Skeletal muscle satellite cell (primary cell): ENCODE measurements around the gene FBXW8.

ENCODE experiments used
- H3K27me3 ChIP-seq: 2 replicates; pipeline ENCODE4 v1.7.0; 2013; ENCODE audit warnings: low read length; ENCODE audit not compliant: control insufficient read depth, insufficient read depth
- H3K36me3 ChIP-seq: 2 replicates; pipeline ENCODE4 v1.7.0; 2013; ENCODE audit warnings: mild to moderate bottlenecking, control low read depth, low read length; ENCODE audit not compliant: insufficient read depth
- H3K4me1 ChIP-seq: 2 replicates; pipeline ENCODE4 v1.7.0; 2013; ENCODE audit warnings: low read length; ENCODE audit not compliant: control insufficient read depth, insufficient read depth
- H3K4me2 ChIP-seq: 2 replicates; pipeline ENCODE4 v1.7.0; 2013; ENCODE audit warnings: mild to moderate bottlenecking, low read length
- H3K4me3 ChIP-seq: 2 replicates; pipeline ENCODE4 v1.7.0; 2013; ENCODE audit warnings: low read length
- H3K9ac ChIP-seq: 2 replicates; pipeline ENCODE4 v1.7.0; 2013; ENCODE audit warnings: mild to moderate bottlenecking, low read depth, low read length, moderate library complexity
- H3K9me3 ChIP-seq: replicated peaks from 2 replicates; pipeline ENCODE4 v1.7.0; 2013; ENCODE audit warnings: mild to moderate bottlenecking, control low read depth, low read length

The FBXW8 gene

GRCh38 chr12:117007577-117007976, 96.8 kb downstream of the FBXW8 start:
- no peak overlapping the region for H3K9ac ChIP-seq
- no peaks in the 10 kb centered on the region for H3K9me3 ChIP-seq
- H3K27me3 ChIP-seq = no peaks in the 10 kb centered on the region
- no peak overlapping the region for H3K4me2 ChIP-seq
- H3K36me3 ChIP-seq = peaks cover 32% of the 10 kb centered on the region
- H3K4me3 ChIP-seq = no peak overlapping the region
- H3K4me1 ChIP-seq = peaks cover 9% of the 10 kb centered on the region

- no peaks in the 10 kb centered on the region for H3K27me3 ChIP-seq
- H3K9me3 ChIP-seq = peaks cover 4% of the 10 kb centered on the region
- H3K4me1 ChIP-seq = peaks cover 10% of the 10 kb centered on the region
- H3K36me3 ChIP-seq = peaks cover 38% of the 10 kb centered on the region
- no peak overlapping the region for H3K4me2 ChIP-seq
- no peak overlapping the region for H3K4me3 ChIP-seq
- no peak overlapping the region for H3K9ac ChIP-seq
These were observed 99.0 kb downstream of the FBXW8 start for GRCh38 chr12:117009759-117010158.

- Histone ChIP-seq H3K4me2 (no peak overlapping the region), H3K4me3 (no peak overlapping the region), H3K36me3 (peaks cover 43% of the 10 kb centered on the region), H3K9me3 (peaks cover 4% of the 10 kb centered on the region), H3K27me3 (no peaks in the 10 kb centered on the region), H3K9ac (no peak overlapping the region), H3K4me1 (peaks cover 10% of the 10 kb centered on the region)
These were observed 100.1 kb downstream of the FBXW8 start for GRCh38 chr12:117010693-117011451.

GRCh38 chr12:117011988-117012805, 101.4 kb downstream of the FBXW8 start:
- Histone ChIP-seq H3K4me1 (peaks cover 10% of the 10 kb centered on the region), H3K4me3 (no peak overlapping the region), H3K4me2 (peak overlapping the region; percentile 3), H3K9ac (no peak overlapping the region), H3K9me3 (peaks cover 4% of the 10 kb centered on the region), H3K27me3 (no peaks in the 10 kb centered on the region), H3K36me3 (peaks cover 40% of the 10 kb centered on the region)

- Histone ChIP-seq H3K9ac (no peak overlapping the region), H3K4me1 (peaks cover 10% of the 10 kb centered on the region), H3K4me3 (no peak overlapping the region), H3K9me3 (peaks cover 4% of the 10 kb centered on the region), H3K36me3 (peaks cover 36% of the 10 kb centered on the region), H3K27me3 (no peaks in the 10 kb centered on the region), H3K4me2 (no peak overlapping the region)
These were observed 103.0 kb downstream of the FBXW8 start for GRCh38 chr12:117013726-117014125.

GRCh38 chr12:117014342-117014887, 103.7 kb downstream of the FBXW8 start:
- Histone ChIP-seq H3K4me1 (peaks cover 10% of the 10 kb centered on the region), H3K4me2 (no peak overlapping the region), H3K9me3 (peaks cover 4% of the 10 kb centered on the region), H3K27me3 (no peaks in the 10 kb centered on the region), H3K9ac (no peak overlapping the region), H3K4me3 (no peak overlapping the region), H3K36me3 (peaks cover 40% of the 10 kb centered on the region)

- Histone ChIP-seq H3K4me1 (peaks cover 10% of the 10 kb centered on the region), H3K4me3 (no peak overlapping the region), H3K36me3 (peaks cover 34% of the 10 kb centered on the region)
These were observed 105.1 kb downstream of the FBXW8 start for GRCh38 chr12:117015811-117016210.

GRCh38 chr12:117017807-117018206, 107.1 kb downstream of the FBXW8 start:
- Histone ChIP-seq H3K9ac (no peak overlapping the region), H3K4me1 (peaks cover 2% of the 10 kb centered on the region), H3K36me3 (peaks cover 34% of the 10 kb centered on the region), H3K27me3 (no peaks in the 10 kb centered on the region), H3K4me2 (no peak overlapping the region), H3K4me3 (no peak overlapping the region), H3K9me3 (peaks cover 4% of the 10 kb centered on the region)

More at GRCh38 chr12:117015811-117016210, 105.1 kb downstream of the FBXW8 start:
- Histone ChIP-seq H3K9me3 (peaks cover 4% of the 10 kb centered on the region), H3K27me3 (no peaks in the 10 kb centered on the region), H3K9ac (no peak overlapping the region), H3K4me2 (no peak overlapping the region)

GRCh38 chr12:117018276-117018675, 107.5 kb downstream of the FBXW8 start:
- H3K9me3 ChIP-seq = peaks cover 4% of the 10 kb centered on the region
- peaks cover 4% of the 10 kb centered on the region for H3K4me1 ChIP-seq
- H3K27me3 ChIP-seq = no peaks in the 10 kb centered on the region
- H3K36me3 ChIP-seq = peaks cover 34% of the 10 kb centered on the region
- H3K9ac ChIP-seq = no peak overlapping the region
- no peak overlapping the region for H3K4me2 ChIP-seq
- no peak overlapping the region for H3K4me3 ChIP-seq

GRCh38 chr12:117018685-117019084, 107.9 kb downstream of the FBXW8 start:
- Histone ChIP-seq H3K4me1 (peaks cover 4% of the 10 kb centered on the region), H3K36me3 (peaks cover 34% of the 10 kb centered on the region), H3K4me3 (no peak overlapping the region), H3K4me2 (no peak overlapping the region), H3K9ac (no peak overlapping the region), H3K27me3 (no peaks in the 10 kb centered on the region), H3K9me3 (peaks cover 4% of the 10 kb centered on the region)

GRCh38 chr12:117019866-117020265, 109.1 kb downstream of the FBXW8 start:
- Histone ChIP-seq H3K4me2 (no peak overlapping the region), H3K9me3 (no peaks in the 10 kb centered on the region), H3K4me3 (no peak overlapping the region), H3K9ac (no peak overlapping the region), H3K36me3 (peaks cover 34% of the 10 kb centered on the region), H3K27me3 (no peaks in the 10 kb centered on the region), H3K4me1 (peaks cover 4% of the 10 kb centered on the region)
